GM23248 (cell line): ENCODE measurements around the gene EIF4G2.

Experiments
- EZH2 ChIP-seq: fragments of 200-600 bp; sonication (generic); IDR thresholded peaks from 2 replicates; pipeline ENCODE4 v1.6.1; 2018; ENCODE audit warnings: antibody characterized with exemption, mild to moderate bottlenecking; ENCODE audit not compliant: insufficient read depth, poor library complexity, severe bottlenecking
- EZH2phosphoT487 ChIP-seq: fragments of 200-600 bp; sonication (generic); IDR thresholded peaks from 2 replicates; pipeline ENCODE4 v1.6.1; 2018; ENCODE audit warnings: antibody characterized with exemption, moderate library complexity, mild to moderate bottlenecking, low read depth; ENCODE audit not compliant: insufficient read depth

- TF ChIP-seq EZH2phosphoT487 (no peak), EZH2 (no peak)
Measured at GRCh38 chr11:10771457-10771856, 37.3 kb downstream of the EIF4G2 start.
